Stimulated activated CD4-positive, alpha-beta T cell treated with anti-CD3 and anti-CD28 coated beads, Interleukin-1b, Interleukin-23, amount 100 ng/mL, for 24 hours (primary cell): ENCODE results near the gene CREBBP.

Source experiments
- DNase-seq, 4 experiments: peaks; one replicate each; pipeline ENCODE4 v3.0.0-alpha.2; 2020; ENCODE audit warnings: low read depth in 4 of 4, low spot score in 1 of 4

The CREBBP gene

GRCh38 chr16:3825103-3825502 lies 55.4 kb downstream of the CREBBP start:
- no peak for DNase-seq

DNA sequence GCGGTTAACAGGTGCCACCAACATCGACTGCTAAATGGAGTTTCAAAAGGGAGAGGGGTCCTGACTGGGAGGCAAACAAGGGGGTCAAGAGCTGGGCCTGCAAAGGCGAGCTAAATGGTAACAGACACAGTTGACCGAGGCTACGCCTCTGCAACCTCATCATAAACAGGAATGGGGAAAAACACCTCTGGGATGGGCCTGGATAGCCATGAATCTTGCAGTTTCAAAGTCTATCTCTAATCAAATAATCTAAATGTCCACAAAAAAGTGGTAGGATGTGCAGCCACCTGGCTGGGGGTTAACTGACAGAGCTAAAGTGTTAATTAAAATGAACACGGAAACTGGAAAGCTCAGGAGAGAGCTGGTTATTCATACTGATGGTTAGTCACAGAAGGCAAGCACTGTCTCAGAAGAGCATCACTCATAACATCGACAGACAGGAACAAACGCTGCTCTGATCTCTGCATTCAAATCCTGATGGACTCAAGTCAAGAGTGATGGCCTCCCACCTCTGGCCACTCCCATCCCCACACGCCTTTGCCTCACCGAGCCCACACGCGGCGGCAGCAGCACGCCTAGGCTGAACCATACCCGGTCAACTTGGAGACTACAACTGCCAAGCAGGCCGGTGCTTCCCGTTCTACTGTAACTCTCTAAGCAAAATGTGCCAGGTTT lies 56.3 kb downstream of the CREBBP start:
- DNase-seq: no peak

DNA sequence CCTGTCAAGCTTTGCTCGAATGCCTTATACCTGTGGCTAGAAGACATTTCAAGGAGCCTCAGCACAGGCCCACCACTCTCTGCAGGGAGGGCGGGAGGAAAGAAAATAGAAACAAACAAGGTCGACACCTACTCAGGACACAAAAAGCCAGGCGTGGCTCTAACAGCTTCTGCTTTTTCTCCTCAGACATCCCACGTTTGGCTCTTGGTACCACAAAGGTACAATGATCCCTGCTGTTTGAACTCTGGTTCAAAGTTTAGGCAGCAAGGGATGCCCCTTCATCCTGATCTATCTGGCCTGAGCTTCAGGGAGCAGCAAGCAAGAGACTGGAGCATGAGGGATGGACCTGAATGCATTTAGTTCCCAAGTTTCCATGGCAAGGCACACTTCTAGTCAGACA lies 57.1 kb downstream of the CREBBP start:
- no peak for DNase-seq

DNA sequence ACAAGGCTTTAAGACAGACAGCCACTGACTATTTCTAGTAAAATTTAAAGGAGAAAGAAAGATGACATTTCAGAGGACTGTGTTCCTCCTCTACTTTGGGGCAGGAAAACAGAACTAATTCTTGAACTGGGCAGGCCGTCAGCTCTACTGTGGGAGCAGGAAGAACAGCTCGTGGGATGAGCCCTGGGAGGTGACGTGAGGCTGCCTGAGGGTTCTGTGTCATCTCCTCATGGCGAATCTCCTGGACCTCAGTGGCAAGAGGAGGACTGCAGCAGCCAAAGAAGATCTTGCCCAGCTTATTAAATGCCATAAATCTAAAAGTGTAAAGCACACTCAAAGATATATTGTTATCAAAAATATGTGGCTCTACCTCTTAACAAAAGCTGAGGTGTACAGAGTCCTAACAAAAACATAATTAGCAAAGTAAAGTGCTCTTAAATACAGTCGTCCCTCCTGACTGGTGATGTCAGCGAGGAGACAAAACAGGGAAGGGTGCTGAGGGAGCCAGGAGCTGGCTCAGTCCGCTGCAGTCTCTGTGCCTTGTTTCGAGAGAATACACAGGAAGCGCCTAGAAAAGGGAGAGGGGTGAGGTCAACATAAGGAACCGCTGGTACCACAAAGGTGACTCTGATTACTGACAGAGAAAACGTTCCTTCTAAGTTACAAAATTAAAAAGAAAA lies 58.0 kb downstream of the CREBBP start:
- DNase-seq: no peak

DNA sequence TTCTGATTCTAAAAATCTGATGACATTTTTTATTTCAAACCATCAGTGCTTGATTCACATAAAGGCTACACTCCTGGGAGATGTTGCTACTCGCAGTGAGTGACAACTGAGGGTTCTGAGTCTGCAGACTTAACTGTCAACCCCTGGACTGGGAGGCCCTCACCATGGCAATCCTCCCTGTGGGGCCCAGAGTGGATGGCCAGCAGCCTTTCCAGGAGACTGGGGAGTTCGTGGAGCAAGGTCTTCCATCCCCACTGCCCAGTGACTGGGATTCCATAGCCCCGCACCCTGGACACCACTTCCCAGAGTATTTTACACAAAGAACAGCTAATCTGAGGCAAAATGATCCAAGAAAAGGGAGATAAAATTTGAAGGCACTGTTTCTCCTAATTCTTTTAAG lies 59.3 kb downstream of the CREBBP start:
- DNase-seq: no peak

DNA sequence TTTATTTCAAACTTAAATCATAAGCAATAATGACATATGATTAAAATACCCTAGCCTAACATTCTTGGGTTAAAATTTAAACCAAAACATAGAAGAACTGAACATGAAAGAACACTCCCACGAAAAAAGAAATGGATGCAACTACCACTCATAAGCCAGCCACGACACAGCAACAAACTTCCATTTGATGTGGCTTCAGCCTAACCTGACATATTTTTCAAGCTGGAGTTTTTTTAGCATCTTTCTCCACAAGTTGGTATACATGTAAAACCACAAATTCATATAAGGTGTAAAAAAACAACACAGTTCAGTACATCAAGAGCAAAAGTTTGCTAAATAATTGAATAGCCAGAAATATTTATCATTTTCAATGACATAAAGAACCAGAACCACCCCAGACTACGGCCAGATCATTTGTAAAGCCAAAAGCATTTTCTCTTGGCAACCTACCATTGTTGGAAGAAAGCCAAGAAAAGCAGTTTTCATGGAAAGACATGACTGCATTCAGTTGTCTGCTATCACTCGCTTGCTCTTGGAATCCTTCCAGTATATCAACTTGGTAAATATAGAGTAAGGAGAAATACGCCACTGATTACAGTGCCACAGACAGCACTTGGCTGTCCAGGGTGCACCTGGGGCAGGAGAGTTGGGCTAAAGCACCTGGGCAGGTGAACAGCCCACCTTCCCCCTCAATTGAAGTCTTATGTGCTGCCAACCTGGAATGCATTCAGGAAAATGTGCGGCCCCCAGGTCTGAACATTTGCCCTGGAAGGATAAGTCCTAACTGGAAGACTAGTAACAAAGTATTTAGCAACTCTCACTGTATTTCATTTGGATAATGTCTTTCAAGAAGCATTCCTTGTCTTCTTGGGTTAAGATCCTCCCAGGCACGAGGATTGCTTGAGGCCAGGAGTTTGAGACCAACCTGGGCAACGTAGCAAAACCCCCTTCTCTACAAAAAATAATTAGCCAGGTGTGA lies 60.5 kb downstream of the CREBBP start:
- no peak for DNase-seq

- DNase-seq: no peak
These were observed 61.4 kb downstream of the CREBBP start for GRCh38 chr16:3819175-3819527.

GRCh38 chr16:3816326-3816725 lies 64.2 kb downstream of the CREBBP start:
- no peak for DNase-seq

DNA sequence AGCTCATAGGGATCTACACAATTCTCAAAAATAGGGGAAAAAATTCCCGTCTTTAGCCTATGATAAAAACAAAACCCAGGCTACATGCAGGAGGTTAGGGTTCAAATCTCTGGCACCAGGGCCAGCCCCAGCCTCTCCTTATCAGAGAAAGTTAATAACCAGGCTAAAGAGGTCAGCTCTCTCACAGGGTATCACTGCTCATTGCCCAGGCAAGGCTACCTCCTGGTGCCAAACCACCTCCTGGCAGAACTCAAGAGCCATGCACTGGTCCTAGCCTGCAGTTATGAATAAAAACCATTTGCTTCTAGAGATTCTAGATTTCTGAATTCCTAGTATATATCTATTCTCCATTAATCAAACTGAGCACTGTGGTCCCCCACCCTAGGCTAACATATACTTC lies 65.8 kb downstream of the CREBBP start:
- no peak for DNase-seq

DNA sequence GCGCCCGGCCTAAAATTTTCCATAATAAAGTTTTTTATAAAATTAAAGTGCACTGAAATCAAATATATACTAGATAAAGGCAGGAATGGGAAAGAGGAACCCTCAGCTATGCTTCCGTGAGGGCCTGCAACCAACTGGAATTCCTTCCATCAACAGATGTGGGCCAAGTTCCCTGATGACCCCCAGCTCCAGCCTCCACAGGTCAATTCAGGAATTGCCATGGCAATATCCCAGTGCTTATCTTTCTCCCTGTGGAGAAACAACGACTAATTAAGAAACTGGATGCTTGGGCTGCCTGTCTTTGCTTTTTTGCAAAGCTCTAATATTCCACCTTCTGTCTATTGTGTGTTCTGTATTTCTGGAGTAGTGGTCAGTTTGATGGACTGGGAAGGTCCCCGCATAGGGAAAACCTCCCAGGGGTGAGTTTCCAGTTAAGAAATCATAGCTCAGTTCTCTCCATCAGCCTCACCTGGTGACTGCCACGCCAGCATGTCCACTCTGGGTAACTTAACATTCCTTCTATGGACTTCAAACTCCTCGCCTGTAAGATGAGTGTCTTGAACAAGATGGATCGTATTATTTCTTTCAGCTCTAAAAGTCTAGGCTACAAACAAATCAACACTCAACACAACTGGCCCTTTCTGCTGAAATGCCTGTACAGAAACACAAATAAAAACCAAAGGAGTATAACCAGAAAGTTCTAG lies 67.9 kb downstream of the CREBBP start:
- no peak for DNase-seq

DNA sequence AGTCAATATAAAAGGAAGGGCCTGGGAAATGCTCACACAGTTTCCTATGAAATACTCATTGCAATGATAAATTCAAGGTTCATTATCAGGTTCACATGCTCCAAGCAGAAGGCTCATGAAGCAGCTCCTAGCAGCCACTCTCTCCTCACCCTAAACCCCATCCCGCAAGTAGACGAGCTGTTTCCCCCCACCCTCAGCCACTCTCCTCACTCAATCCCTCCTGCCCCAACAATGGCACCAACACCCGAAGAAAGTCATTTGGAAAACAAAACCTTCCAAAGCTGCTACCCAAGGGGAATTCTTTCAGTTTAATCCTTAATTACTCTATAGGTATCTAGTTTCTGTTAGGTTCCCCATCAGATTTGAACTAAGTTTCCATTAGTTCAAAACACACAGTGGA lies 69.7 kb downstream of the CREBBP start:
- DNase-seq: no peak

- DNase-seq: no peak
These were observed 70.3 kb downstream of the CREBBP start for GRCh38 chr16:3810198-3810664.

GRCh38 chr16:3808308-3809063 lies 72.0 kb downstream of the CREBBP start:
- no peak for DNase-seq

GRCh38 chr16:3807425-3808123 lies 72.9 kb downstream of the CREBBP start:
- DNase-seq: no peak

- no peak for DNase-seq
These were observed 76.0 kb downstream of the CREBBP start for GRCh38 chr16:3804426-3805016.

DNA sequence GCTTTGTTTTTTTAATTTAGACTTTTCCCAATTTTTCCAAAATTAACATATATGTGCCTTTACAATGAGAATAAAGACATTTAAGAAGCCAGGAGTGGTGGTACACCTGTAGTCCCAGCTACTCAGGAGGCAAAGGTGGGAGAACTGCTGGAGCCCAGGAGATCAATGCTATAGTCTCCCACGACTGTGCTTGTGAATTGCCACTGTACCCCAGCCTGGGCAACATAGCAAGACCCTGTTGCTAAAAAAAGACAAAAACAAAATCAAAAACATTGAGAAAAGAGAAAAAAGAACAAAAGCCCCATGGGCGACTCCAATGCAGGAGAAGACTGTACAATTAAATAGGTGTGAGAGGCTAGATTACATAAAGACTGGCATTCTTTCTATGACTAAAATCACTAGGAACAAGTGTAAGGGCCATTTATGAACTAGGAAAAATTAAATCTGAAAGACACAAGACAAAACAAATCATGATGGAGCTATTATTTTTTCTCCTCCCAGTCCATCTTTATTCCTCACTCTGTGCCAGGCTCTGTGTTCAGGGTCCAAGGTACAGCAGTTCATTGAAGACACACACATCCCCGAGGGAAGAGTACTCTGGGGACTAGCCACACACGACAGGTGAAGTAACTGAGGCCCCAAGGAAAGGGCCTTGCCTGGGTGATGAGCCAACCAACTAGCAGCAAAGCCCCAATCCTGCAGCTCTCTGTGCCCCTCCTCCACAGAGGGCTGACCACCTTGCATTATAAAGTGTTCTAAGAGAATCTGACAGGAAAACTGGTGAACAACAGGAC lies 79.8 kb downstream of the CREBBP start:
- DNase-seq: no peak

GRCh38 chr16:3800019-3800418 lies 80.5 kb downstream of the CREBBP start:
- no peak for DNase-seq

DNA sequence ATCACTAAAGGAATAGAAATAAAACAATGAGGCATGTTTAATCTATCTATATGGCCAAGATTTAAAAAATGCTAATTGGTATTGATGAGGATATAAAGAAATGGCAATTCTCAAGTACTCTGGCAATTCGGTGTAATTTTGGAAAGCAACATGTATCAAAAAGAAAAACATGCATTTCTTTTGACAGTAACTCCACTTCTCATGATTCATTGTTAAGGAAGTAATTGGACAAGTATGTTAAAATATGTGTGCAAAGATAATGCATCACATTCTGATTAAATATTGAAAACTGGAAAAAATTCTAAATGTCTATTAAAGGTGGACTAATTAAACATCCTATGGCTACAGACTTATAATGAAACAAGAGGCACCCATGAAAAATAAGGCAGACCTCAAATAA lies 81.2 kb downstream of the CREBBP start:
- no peak for DNase-seq

DNA sequence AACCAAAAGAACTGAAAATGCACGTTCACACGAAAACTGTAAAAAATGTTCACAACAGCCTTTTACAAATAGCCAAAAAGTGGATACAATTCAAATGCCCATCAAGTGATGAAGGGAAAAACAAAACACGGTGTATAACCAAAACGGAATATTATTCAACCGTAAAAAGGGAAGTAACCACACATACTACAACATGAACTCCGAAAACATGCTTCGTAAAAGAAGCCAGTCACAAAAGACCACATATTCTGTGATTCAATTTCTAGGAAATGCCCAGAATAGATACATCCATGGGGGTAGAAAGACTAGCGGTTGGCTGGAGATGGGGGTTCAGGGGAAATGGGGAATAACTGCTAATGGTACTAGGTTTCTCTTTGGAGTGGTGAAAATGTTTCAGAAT lies 81.7 kb downstream of the CREBBP start:
- no peak for DNase-seq
